ENCODE results near the gene SKA3.

The SKA3 gene

GRCh38 chr13:21115231-21115630 lies 61.1 kb downstream of the SKA3 start:
- no peak for DNase-seq (ENCODE audit: low spot score)

- DNase-seq (ENCODE audit: low spot score), result no peak
Measured at GRCh38 chr13:21111546-21111945, 64.8 kb downstream of the SKA3 start.

GRCh38 chr13:21109168-21109567 lies 67.2 kb downstream of the SKA3 start:
- DNase-seq (ENCODE audit: low spot score), result no peak

- no peak for DNase-seq (ENCODE audit: low spot score)
Measured at GRCh38 chr13:21106089-21106488, 70.3 kb downstream of the SKA3 start.

- DNase-seq (ENCODE audit: low spot score), result no peak
Measured at GRCh38 chr13:21104199-21105019, 71.9 kb downstream of the SKA3 start.

Measured in kidney capillary endothelial cell (primary cell).